ENCODE data around the gene OLFM3.

The OLFM3 gene

DNA sequence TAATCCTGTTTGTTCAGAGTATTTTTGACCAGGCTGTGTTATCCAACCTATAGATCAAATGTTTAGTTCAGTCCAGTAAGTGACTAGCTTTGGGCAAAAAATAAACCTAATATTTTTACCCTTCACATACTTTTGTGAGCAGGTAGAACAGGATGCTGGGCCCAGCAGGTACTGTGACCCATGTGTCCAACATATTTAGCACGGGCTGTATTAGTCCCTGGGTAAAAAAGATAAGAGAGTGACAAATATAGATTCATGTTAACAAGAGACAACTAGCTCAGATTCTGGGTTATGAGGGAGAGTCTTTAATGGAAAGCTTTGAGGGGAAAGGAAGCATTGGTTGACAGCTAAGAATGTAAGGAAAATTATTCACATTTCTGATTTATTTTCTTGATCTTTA is 43.1 kb downstream of the OLFM3 start:
- TF ChIP-seq, protein P1, sequence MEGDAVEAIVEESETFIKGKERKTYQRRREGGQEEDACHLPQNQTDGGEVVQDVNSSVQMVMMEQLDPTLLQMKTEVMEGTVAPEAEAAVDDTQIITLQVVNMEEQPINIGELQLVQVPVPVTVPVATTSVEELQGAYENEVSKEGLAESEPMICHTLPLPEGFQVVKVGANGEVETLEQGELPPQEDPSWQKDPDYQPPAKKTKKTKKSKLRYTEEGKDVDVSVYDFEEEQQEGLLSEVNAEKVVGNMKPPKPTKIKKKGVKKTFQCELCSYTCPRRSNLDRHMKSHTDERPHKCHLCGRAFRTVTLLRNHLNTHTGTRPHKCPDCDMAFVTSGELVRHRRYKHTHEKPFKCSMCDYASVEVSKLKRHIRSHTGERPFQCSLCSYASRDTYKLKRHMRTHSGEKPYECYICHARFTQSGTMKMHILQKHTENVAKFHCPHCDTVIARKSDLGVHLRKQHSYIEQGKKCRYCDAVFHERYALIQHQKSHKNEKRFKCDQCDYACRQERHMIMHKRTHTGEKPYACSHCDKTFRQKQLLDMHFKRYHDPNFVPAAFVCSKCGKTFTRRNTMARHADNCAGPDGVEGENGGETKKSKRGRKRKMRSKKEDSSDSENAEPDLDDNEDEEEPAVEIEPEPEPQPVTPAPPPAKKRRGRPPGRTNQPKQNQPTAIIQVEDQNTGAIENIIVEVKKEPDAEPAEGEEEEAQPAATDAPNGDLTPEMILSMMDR (IDR thresholded peaks at IDR 0.05; ENCODE audit: insufficient read depth, missing control alignments) = no peak
- FAIRE-seq (no peak), DNase-seq (ENCODE audit: insufficient read length, low spot score) (no peak)

DNA sequence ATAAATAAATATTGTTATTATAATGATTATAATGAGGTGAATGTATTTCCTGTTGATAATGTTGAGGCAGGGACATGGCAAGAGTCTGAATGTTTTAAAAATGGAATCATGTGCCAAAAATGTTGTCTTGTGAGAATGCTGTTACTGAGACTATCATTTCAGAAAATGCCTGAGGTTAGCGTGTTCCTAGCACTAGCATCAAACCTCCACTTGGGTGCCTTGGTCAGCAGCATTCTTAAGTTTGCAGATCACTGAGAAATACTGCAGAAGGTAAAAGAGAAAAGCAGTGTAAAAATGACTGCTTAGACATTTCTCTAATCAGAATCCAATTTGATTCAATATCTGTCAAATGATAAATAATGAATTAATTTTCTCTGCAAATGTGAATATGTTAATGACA is 50.8 kb downstream of the OLFM3 start:
- DNase-seq (ENCODE audit: insufficient read length, low spot score) (no peak), FAIRE-seq (no peak)
- TF ChIP-seq, protein P1 (IDR thresholded peaks at IDR 0.05; ENCODE audit: insufficient read depth, missing control alignments) = no peak

DNA sequence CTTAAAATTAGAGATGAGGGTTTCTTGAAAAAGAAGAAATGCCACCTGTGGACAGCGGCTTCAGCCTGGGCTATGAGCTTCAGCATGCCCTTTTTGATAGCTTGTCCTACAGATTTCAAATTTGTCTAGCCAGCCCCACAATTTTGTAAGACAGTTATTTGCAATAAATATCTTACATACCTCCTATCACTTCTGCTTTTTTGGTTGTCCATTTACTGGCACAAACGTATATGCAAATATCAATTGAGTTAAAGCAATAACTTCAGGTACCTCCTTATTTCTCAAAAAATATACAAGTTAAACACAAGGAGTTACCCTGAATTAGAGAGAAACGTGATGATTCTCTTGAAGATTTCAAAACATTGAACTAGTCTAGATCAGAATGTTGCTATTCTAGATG is 53.5 kb downstream of the OLFM3 start:
- DNase-seq (ENCODE audit: insufficient read length, low spot score) = no peak
- FAIRE-seq = no peak
- TF ChIP-seq, protein P1 (IDR thresholded peaks at IDR 0.05; ENCODE audit: insufficient read depth, missing control alignments) = no peak

DNA sequence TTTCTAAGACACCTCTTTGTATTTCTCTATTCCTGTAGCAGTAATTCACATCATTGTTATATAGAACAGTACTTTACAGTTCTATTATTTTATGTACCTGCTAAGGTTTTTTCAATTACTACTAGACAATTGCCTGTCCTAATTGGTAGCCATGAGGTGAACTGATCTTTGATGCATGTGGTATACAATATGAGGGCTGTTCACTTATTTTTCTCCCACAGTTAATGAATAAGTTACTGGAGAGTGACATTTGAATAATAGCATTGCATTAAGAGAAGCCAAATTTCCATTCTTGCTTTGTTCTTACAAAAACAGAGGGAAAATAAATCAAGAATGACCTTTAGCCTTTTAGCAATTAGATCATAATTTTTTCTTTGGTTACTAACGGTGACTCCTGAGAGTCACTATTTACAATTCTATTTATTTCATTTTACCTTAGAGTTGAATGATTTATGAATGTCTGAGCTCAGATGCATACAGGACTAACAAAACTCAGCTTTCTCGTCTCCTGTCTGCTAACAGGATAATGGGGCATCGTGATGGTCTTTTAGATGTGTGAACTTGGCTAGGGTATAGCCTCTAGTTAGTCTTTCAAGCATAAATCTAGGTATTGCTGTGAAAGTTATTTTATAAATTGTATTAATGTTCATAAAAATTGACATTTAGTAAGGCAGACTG is 54.1 kb downstream of the OLFM3 start:
- DNase-seq (ENCODE audit: insufficient read length, low spot score) = no peak
- TF ChIP-seq, protein P1 (IDR thresholded peaks at IDR 0.05; ENCODE audit: insufficient read depth, missing control alignments) = no peak
- FAIRE-seq = peak; percentile 35

DNA sequence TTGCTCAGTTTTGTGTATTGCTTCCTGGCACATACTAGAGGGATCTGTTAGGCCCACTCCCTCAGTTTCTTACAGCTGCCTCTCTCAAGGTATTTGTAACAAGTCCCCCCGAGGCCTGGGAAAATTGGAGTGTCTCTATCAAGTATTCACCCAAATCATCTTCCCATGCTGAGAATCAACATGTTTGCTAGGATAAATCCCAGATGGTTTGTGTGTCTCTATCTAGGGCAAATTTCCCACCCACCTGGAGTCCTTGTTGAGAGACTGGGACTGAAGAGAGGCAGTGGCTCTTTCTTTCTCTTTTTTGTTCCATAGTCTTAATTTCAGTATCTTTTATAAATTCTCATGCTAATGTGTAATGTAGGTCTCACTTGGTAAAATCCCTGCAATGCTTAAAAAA is 58.0 kb downstream of the OLFM3 start:
- no peak for DNase-seq (ENCODE audit: insufficient read length, low spot score)
- TF ChIP-seq, protein P1 (IDR thresholded peaks at IDR 0.05; ENCODE audit: insufficient read depth, missing control alignments) = no peak
- no peak for FAIRE-seq

DNA sequence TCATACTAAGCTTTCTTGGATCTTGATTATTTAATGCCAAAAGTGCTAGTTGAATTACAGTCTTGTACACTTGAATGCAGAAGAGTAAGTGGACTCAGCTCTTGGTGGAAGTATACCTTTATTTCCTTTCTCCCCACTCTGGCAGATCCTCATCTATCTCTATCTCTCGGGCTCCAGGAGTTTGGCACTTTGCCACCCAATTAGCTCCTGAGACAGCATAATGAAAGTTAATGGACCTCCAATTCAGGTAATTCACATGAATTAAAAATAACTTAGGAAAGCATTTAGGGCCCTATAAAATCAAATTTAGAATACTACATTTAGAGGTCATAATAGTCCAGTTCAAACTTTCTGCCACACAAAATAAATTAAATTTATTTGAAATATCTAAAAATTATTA is 67.4 kb downstream of the OLFM3 start:
- TF ChIP-seq, protein P1 (IDR thresholded peaks at IDR 0.05; ENCODE audit: insufficient read depth, missing control alignments) = no peak
- no peak for FAIRE-seq
- no peak for DNase-seq (ENCODE audit: insufficient read length, low spot score)

DNA sequence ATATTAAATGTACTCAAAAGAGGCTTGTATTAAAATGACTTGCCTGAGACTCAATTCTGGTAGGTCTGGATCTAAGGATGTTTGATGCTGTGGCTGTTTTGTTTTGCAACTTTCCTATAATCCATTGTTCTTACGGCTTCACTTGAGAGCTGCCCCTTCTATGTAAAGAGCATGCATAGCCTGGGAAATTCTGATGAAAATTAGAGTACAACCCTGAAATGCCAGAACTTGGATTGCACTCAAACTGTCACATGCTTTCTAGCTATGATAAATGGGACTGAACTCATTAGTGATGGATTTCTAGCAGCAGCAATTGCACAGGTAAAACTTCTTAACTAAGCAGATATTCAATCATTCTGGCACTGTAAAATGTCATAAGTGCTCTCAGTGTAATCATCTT is 67.9 kb downstream of the OLFM3 start:
- TF ChIP-seq, protein P1 (IDR thresholded peaks at IDR 0.05; ENCODE audit: insufficient read depth, missing control alignments) = no peak
- DNase-seq (ENCODE audit: insufficient read length, low spot score) (no peak), FAIRE-seq (peak; percentile 25)
